Glutamatergic neuron (in vitro differentiated cells): ENCODE measurements around the gene GLS2. TPM values are rescaled to one million over a fixed set of nuclear protein-coding genes. Genes with fewer than 3 reads are reported as not detected.

ENCODE experiments used
- DNase-seq: peaks from one replicate; pipeline ENCODE4 v3.0.0; 2022
- H3K27ac Mint-ChIP-seq: one replicate; pipeline ENCODE4 v1.8.0; 2020; ENCODE audit warnings: mild to moderate bottlenecking, mixed read lengths, inconsistent platforms; ENCODE audit not compliant: unreplicated experiment
- H3K27me3 Mint-ChIP-seq: one replicate; pipeline ENCODE4 v1.8.0; 2020; ENCODE audit warnings: mild to moderate bottlenecking, moderate library complexity, mixed read lengths, inconsistent platforms; ENCODE audit not compliant: unreplicated experiment
- H3K36me3 Mint-ChIP-seq: one replicate; pipeline ENCODE4 v1.8.0; 2020; ENCODE audit warnings: mild to moderate bottlenecking, mixed read lengths, inconsistent platforms; ENCODE audit not compliant: unreplicated experiment
- H3K4me1 Mint-ChIP-seq: one replicate; pipeline ENCODE4 v1.8.0; 2020; ENCODE audit warnings: mild to moderate bottlenecking, low read depth, mixed read lengths, inconsistent platforms; ENCODE audit not compliant: unreplicated experiment
- H3K4me3 Mint-ChIP-seq: one replicate; pipeline ENCODE4 v1.8.0; 2020; ENCODE audit warnings: mild to moderate bottlenecking, mixed read lengths, inconsistent platforms; ENCODE audit not compliant: unreplicated experiment
- H3K9me3 Mint-ChIP-seq: one replicate; pipeline ENCODE4 v1.8.0; 2020; ENCODE audit warnings: mild to moderate bottlenecking, moderate library complexity, mixed read lengths, inconsistent platforms; ENCODE audit not compliant: unreplicated experiment
- CTCF ChIP-seq: fragments of 200-600 bp; sonication (generic); IDR thresholded peaks from one replicate; pipeline ENCODE4 v1.5.0; 2021; ENCODE audit not compliant: partially characterized antibody, unreplicated experiment
- total RNA-seq: library from RNA; stranded (reverse); fragmentation: NEBNext Ultra II Directional; extraction: Animal tissue kit (Norgen Biotek cat#: 25700); gene quantifications from one replicate; pipeline ENCODE4 v1.2.1, GENCODE V29; 2021; ENCODE audit not compliant: unreplicated experiment

The GLS2 gene
- total RNA-seq, 1 donor from 2014 or later: 0.91 TPM

DNA sequence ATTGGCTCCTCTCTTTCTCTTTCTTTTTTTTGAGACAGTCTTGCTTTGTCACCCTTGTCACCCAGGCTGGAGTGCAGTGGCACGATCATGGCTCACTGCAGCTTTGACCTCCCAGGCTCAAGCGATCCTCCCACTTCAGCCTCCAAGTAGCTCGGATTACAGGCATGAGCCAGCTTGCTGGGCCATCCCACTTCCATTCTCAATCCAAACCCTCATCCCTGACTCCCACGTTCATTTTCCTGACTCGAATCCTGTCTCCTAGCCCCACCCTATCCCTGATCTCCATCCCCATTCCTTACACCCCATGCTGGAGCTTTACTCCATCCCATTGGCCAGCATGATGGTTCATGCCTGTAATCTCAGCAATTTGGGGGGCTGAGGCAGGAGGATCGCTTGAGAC, 11.8 kb downstream of the GLS2 start:
- no peak overlapping the region for H3K27ac Mint-ChIP-seq
- TF ChIP-seq CTCF: no peak
- H3K27me3 Mint-ChIP-seq: peaks cover 5% of the 10 kb centered on the region
- H3K4me1 Mint-ChIP-seq: no peaks in the 10 kb centered on the region
- DNase-seq: no peak
- peaks cover 1% of the 10 kb centered on the region for H3K9me3 Mint-ChIP-seq
- H3K36me3 Mint-ChIP-seq: no peaks in the 10 kb centered on the region
- no peak overlapping the region for H3K4me3 Mint-ChIP-seq

- Mint-ChIP-seq H3K27ac (no peak overlapping the region), H3K36me3 (no peaks in the 10 kb centered on the region), H3K9me3 (peaks cover 1% of the 10 kb centered on the region), H3K27me3 (peaks cover 7% of the 10 kb centered on the region), H3K4me3 (no peak overlapping the region), H3K4me1 (peaks cover 2% of the 10 kb centered on the region)
- no peak for DNase-seq
- TF ChIP-seq CTCF: no peak
Observed at GRCh38 chr12:56474389-56474788, 13.6 kb downstream of the GLS2 start.

- H3K9me3 Mint-ChIP-seq: peaks cover 6% of the 10 kb centered on the region
- peak overlapping the region; percentile 99 for H3K27ac Mint-ChIP-seq
- peaks cover 10% of the 10 kb centered on the region for H3K27me3 Mint-ChIP-seq
- H3K4me1 Mint-ChIP-seq: peaks cover 2% of the 10 kb centered on the region
- DNase-seq: no peak
- no peak for TF ChIP-seq CTCF
- no peaks in the 10 kb centered on the region for H3K36me3 Mint-ChIP-seq
- peak overlapping the region; percentile 99 for H3K4me3 Mint-ChIP-seq
Observed at GRCh38 chr12:56469007-56469930, 18.7 kb downstream of the GLS2 start.

DNA sequence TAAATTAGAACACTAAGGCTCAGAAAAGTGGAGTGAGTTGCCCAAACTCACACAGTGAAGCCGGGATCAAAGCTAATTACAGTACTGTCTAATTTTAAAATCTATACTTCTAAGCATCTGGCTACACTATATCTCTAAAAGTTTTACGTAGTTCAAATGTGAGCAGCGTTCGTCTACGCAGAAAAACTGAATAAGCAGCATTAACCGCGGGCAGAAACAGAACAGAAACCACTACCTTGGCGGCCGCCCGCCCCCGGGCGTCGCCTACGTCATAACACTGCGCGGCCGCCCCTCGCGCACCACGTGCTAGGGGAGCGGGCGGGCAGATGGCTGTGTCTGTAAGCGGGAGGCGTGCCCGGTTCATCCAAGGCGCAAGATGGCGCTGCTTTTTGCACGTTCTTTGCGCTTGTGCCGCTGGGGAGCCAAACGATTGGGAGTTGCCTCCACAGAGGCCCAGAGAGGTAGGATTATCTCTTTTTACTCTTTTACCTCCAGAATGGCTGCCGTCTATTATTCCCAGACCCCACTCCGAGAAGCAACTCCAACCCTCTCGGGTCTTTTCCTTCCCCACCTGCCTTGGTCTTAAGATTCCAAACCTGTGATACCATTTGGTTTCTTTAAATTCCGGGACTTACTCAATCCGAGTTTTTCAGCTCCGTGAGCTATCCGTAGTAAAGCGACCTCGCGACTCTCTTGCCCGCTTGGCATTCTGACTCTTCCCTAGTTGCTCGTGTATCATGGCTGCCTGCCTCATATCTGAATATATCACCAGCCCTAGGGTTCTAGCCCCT, 19.6 kb downstream of the GLS2 start, which contains the start of gene SPRYD4:
Gene SPRYD4, plus strand, starts transcription at position 363 of the 791 bp plus-strand sequence. Its CDS starts 14 bp downstream, at position 377.
- Mint-ChIP-seq H3K36me3 (no peaks in the 10 kb centered on the region), H3K9me3 (peaks cover 6% of the 10 kb centered on the region), H3K27me3 (peaks cover 9% of the 10 kb centered on the region), H3K27ac (peak within 1 kb of the TSS; percentile 99), H3K4me1 (peaks cover 2% of the 10 kb centered on the region), H3K4me3 (peak within 1 kb of the TSS; percentile 99)
- DNase-seq: peak; percentile 93
- no peak for TF ChIP-seq CTCF
